Osteocyte (in vitro differentiated cells): ENCODE measurements around the gene RILPL2. TPM values are rescaled to one million over a fixed set of nuclear protein-coding genes. Genes with fewer than 3 reads are reported as not detected.
A peak's percentile ranks its signal among the peaks of the same experiment; 100 is the strongest.

Experiments
- DNase-seq: peaks from one replicate; pipeline ENCODE4 v3.0.0; 2021; ENCODE audit warnings: mixed read lengths; ENCODE audit not compliant: unreplicated experiment; ENCODE audit errors: extremely low spot score
- H3K27ac Mint-ChIP-seq: one replicate; pipeline ENCODE4 v1.8.0; 2021; ENCODE audit warnings: mild to moderate bottlenecking, mixed read lengths; ENCODE audit not compliant: unreplicated experiment
- H3K27me3 Mint-ChIP-seq: one replicate; pipeline ENCODE4 v1.8.0; 2021; ENCODE audit warnings: mixed read lengths; ENCODE audit not compliant: unreplicated experiment
- H3K36me3 Mint-ChIP-seq: one replicate; pipeline ENCODE4 v1.8.0; 2021; ENCODE audit warnings: mixed read lengths; ENCODE audit not compliant: unreplicated experiment
- H3K4me1 Mint-ChIP-seq: one replicate; pipeline ENCODE4 v1.8.0; 2021; ENCODE audit warnings: mixed read lengths; ENCODE audit not compliant: unreplicated experiment
- H3K4me3 Mint-ChIP-seq: one replicate; pipeline ENCODE4 v1.8.0; 2021; ENCODE audit warnings: mild to moderate bottlenecking, moderate library complexity, mixed read lengths; ENCODE audit not compliant: unreplicated experiment
- H3K9me3 Mint-ChIP-seq: one replicate; pipeline ENCODE4 v1.8.0; 2021; ENCODE audit warnings: mixed read lengths; ENCODE audit not compliant: unreplicated experiment
- total RNA-seq: library from RNA; stranded (reverse); gene quantifications from 2 replicates; pipeline ENCODE4 v1.2.1, GENCODE V29; 2021
- TF ChIP-seq, protein P1 (sequence below): fragments of 200-600 bp; sonication (generic); IDR thresholded peaks from 2 replicates; pipeline ENCODE4 v1.5.0; 2021; ENCODE audit warnings: antibody characterized with exemption, mild to moderate bottlenecking, moderate library complexity

The RILPL2 gene
- total RNA-seq, 1 donor from 2014 or later: 4.1 TPM

DNA sequence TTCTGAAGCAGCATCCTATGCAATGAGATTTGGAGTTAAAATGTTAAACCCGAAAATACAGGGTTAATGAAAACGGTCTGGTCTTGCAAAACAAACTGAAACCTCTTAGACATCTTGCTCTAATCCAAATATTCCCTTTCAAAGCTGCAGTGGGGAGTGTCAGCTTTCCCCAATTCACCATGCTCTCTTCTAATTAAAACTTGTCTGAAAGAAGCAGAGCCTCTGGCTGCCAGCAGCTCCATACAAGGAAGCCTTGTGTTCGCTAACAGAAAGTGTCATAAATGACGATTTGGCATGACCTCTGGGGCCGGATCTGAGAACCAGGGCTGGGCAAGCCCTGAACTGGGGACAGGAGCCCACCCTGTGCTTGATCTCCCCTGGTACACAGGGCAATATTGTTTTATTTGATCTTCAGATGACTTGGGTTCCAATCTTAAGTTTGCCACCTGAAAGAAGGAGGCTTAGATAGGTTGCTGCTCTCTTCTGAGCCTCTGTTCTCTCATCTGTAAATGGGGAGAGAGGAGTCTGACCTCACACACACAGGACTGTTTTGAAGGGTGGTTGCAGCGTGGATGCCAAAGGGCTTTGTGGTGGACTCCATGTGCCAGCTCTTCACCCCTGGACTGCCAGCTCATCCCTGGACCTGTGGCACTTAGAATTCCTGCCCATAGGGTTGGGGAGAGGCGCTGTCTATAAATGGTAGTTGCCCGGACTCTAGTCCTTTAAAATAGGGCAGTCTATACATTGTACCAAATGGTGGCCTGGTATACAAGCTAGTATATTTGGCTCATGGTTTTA is 44.7 kb downstream of the RILPL2 start:
- no peak for DNase-seq
- Mint-ChIP-seq H3K9me3 (no peaks in the 10 kb centered on the region), H3K27me3 (no peaks in the 10 kb centered on the region), H3K36me3 (peaks cover 29% of the 10 kb centered on the region), H3K4me1 (peaks cover 24% of the 10 kb centered on the region), H3K4me3 (peak overlapping the region; percentile 44), H3K27ac (peak overlapping the region; percentile 57)
- TF ChIP-seq, protein P1, sequence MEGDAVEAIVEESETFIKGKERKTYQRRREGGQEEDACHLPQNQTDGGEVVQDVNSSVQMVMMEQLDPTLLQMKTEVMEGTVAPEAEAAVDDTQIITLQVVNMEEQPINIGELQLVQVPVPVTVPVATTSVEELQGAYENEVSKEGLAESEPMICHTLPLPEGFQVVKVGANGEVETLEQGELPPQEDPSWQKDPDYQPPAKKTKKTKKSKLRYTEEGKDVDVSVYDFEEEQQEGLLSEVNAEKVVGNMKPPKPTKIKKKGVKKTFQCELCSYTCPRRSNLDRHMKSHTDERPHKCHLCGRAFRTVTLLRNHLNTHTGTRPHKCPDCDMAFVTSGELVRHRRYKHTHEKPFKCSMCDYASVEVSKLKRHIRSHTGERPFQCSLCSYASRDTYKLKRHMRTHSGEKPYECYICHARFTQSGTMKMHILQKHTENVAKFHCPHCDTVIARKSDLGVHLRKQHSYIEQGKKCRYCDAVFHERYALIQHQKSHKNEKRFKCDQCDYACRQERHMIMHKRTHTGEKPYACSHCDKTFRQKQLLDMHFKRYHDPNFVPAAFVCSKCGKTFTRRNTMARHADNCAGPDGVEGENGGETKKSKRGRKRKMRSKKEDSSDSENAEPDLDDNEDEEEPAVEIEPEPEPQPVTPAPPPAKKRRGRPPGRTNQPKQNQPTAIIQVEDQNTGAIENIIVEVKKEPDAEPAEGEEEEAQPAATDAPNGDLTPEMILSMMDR: no peak

DNA sequence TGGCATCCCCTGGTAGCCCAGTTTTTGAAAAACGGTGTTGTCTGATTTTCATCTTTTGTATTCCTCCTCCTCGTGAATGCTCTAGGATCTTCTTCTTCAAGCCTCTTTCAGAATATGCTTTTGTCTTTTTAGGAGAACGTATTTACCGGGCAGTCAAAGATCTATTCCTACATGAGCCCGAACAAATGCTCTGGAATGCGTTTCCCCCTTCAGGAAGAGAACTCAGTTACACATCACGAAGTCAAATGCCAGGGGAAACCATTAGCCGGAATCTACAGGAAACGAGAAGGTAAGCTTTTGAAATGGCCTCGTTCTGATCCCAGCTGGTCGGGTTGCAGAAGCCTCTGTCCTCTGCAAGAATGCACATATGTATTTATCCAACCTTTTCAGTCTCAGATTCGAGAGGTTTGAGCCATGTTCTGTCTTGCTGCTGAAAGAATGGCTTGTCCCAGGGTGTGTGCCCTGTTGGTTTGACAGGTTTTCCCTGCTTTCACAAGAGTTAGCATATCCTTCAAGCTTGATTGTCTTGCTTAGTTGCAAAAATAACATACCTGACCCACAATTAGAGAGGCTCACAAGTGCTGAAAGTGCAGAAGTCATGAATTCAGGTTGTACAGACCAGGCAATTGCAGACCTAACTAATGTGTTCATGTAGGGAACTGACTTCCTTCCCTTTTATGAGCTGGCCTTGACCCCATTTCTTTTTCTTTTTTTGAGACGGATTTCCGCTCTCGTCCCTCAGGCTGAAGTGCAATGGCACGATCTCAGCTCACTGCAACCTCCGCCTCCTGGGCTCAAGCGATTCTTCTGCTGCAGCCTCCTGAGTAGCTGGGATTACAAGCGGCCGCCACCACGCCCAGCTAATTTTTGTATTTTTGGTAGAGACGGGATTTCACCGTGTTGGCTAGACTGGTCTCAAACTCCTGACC is 45.7 kb downstream of the RILPL2 start:
- H3K27ac Mint-ChIP-seq: peak overlapping the region; percentile 85
- H3K27me3 Mint-ChIP-seq: no peaks in the 10 kb centered on the region
- H3K4me3 Mint-ChIP-seq: peak overlapping the region; percentile 93
- TF ChIP-seq, protein P1: no peak
- no peaks in the 10 kb centered on the region for H3K9me3 Mint-ChIP-seq
- DNase-seq: no peak
- peaks cover 24% of the 10 kb centered on the region for H3K4me1 Mint-ChIP-seq
- peaks cover 23% of the 10 kb centered on the region for H3K36me3 Mint-ChIP-seq

DNA sequence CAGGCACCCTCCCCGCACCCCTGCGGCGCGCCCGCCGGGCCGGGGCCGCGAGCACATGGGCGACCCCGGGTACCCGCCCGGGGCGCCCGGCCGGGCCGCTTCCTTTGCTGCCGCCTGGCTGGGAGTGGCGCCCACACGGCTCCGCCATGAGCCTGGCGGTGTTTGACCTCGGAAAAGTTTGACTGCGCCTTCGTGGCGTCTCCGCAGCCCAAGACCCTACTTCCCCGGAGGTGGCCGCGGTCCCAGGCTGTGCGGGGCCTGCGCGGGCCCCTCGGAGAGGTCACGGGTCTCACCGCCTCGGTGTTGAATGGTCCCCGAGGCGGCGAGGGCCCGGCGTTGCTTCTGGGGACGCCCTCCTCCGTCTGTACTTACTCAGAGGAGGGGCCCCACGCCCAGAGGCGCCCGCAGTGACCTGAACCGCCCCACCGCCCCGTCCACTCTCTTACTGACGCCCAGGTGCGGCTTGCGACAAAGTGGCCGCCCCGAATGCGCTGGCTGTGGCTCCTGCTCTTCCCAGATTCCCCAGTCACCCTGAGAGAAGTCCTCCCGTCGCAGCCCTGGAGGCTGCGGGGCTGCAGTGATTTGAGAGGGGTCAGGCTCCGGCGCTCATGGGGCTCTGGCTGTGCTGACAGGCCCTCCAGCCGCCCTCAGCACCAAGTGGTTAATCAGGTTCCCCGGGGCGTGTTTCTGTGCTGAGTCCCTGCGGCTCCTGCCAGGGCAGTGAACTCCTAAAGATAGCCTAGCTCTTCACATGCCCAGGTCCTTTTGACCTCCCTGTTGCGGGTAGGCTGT is 46.7 kb downstream of the RILPL2 start:
- H3K27ac Mint-ChIP-seq: peak overlapping the region; percentile 85
- H3K36me3 Mint-ChIP-seq: peaks cover 16% of the 10 kb centered on the region
- no peak for DNase-seq
- H3K4me1 Mint-ChIP-seq: peaks cover 30% of the 10 kb centered on the region
- no peaks in the 10 kb centered on the region for H3K27me3 Mint-ChIP-seq
- TF ChIP-seq, protein P1: peak; percentile 14
- no peaks in the 10 kb centered on the region for H3K9me3 Mint-ChIP-seq
- H3K4me3 Mint-ChIP-seq: peak overlapping the region; percentile 93

DNA sequence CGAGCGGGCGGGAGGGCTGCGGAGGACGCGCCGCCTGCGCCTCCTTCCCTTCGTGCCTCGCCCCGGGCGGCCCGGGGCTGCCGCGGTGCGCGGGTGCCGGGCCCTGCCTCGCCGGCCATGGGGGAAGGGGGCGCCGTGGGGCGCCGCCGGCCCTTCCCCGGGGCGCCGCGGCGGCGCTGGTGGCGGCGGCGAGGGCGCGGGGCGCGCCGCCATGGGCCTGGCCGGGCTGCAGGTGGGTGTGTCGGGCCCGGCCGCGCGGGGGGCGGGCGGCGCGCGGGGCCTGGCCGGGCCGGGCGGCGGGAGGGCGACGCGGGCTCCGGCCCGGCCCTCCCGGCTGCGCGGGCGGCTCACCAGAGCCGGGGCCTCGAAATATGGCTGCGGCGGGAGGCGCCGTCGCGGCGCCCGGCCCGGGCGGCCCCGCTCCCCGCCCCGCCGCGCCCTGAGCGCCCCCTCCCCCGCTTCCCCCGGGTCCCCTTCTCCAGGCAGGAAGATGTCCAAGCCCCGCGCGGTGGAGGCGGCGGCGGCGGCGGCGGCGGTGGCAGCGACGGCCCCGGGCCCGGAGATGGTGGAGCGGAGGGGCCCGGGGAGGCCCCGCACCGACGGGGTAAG is 47.4 kb downstream of the RILPL2 start:
- no peak for DNase-seq
- Mint-ChIP-seq H3K27me3 (no peaks in the 10 kb centered on the region), H3K9me3 (no peaks in the 10 kb centered on the region), H3K4me3 (no peak overlapping the region), H3K27ac (no peak overlapping the region), H3K36me3 (peaks cover 13% of the 10 kb centered on the region), H3K4me1 (peaks cover 32% of the 10 kb centered on the region)
- TF ChIP-seq, protein P1: no peak
